B cell (primary cell): ENCODE data around the gene DZIP1L. TPM values are rescaled to one million over a fixed set of nuclear protein-coding genes. Genes with fewer than 3 reads are reported as not detected.

Source experiments
- ATAC-seq: fragments of 200-7000 bp; cut with Tn5 transposase; one replicate; pipeline ENCODE4 v1.10.0; 2021; ENCODE audit warnings: low read depth, mild to moderate bottlenecking, moderate number of reproducible peaks, moderate library complexity
- CTCF ChIA-PET: fragments of 350-600 bp; sonication (Branson Sonifier 250); formaldehyde crosslinking; loops from one replicate; lab custom pipeline; 2021; ENCODE audit warnings: antibody characterized with exemption, inconsistent platforms; lab: Charles Lee
- POLR2A ChIA-PET: fragments of 350-600 bp; sonication (Branson Sonifier 250); formaldehyde crosslinking; loops from one replicate; lab custom pipeline; 2021; ENCODE audit warnings: antibody characterized with exemption; lab: Charles Lee
- DNase-seq: peaks from one replicate; pipeline ENCODE4 v3.0.0; 2013
- H2AFZ ChIP-seq: 2 replicates; pipeline ENCODE4 v1.6.1; 2012; ENCODE audit warnings: mild to moderate bottlenecking, low read depth, low read length; ENCODE audit not compliant: insufficient read depth, poor library complexity, severe bottlenecking
- H3K27ac ChIP-seq, 2 donors: 1 replicate in 1 of 2; 2 replicates in 1 of 2; pipeline ENCODE4 v1.5.1; 2012 to 2013; ENCODE audit warnings: low read length in 2 of 2, mild to moderate bottlenecking in 2 of 2, moderate library complexity in 1 of 2
- H3K27me3 ChIP-seq, 4 experiments: fragments of 200-600 bp in 1 of 4; sonication (generic) in 1 of 4; replicated peaks in 1 of 4; 1 replicate in 2 of 4; 2 replicates in 2 of 4; pipeline versions ENCODE4 v1.6.1 to v1.7.0; 2013 to 2016; ENCODE audit warnings: low read length in 3 of 4, mild to moderate bottlenecking in 2 of 4, mixed read lengths in 1 of 4, moderate library complexity in 1 of 4; ENCODE audit not compliant: insufficient read depth in 4 of 4, control insufficient read depth in 3 of 4; ENCODE audit errors: control extremely low read depth in 1 of 4
- H3K36me3 ChIP-seq, 2 experiments: replicated peaks in 1 of 2; 1 replicate in 1 of 2; 2 replicates in 1 of 2; pipeline versions ENCODE4 v1.6.1 to v1.7.1; 2013; ENCODE audit warnings: low read length in 1 of 2; ENCODE audit not compliant: insufficient read depth in 2 of 2, control insufficient read depth in 1 of 2; ENCODE audit errors: control extremely low read depth in 1 of 2, extremely low read depth in 1 of 2
- H3K4me1 ChIP-seq, 2 donors: fragments of 200-600 bp in 1 of 2; sonication (generic) in 1 of 2; 1 replicate in 1 of 2; 2 replicates in 1 of 2; pipeline versions ENCODE4 v1.5.1 to v1.6.1; 2013 to 2017; ENCODE audit warnings: low read length in 2 of 2; ENCODE audit not compliant: control insufficient read depth in 2 of 2, insufficient read depth in 2 of 2
- H3K4me2 ChIP-seq: replicated peaks from 2 replicates; pipeline ENCODE3; 2012; ENCODE audit warnings: mild to moderate bottlenecking, low read depth, low read length; ENCODE audit not compliant: poor library complexity, severe bottlenecking
- H3K4me3 ChIP-seq, 5 experiments: fragments of 200-600 bp in 1 of 5; sonication (generic) in 1 of 5; 1 replicate in 3 of 5; 2 replicates in 2 of 5; pipeline versions ENCODE4 v1.5.1 to v1.7.0; 2011 to 2016; ENCODE audit warnings: low read length in 4 of 5, mild to moderate bottlenecking in 4 of 5, low read depth in 2 of 5, control low read depth in 1 of 5, moderate library complexity in 1 of 5; ENCODE audit not compliant: insufficient read depth in 1 of 5; ENCODE audit errors: control extremely low read depth in 1 of 5, extremely low read depth in 1 of 5
- H3K79me2 ChIP-seq: fragments of 200-600 bp; sonication (generic); one replicate; pipeline ENCODE4 v1.6.0; 2016; ENCODE audit warnings: low read length; ENCODE audit not compliant: control insufficient read depth, insufficient read depth
- H3K9ac ChIP-seq: fragments of 200-600 bp; sonication (generic); 2 replicates; pipeline ENCODE4 v1.6.1; 2017; ENCODE audit warnings: mild to moderate bottlenecking, low read length, moderate library complexity
- H3K9me3 ChIP-seq, 3 donors: one replicate each; pipeline versions ENCODE4 v1.6.1 to v1.7.1; 2013; ENCODE audit warnings: low read length in 2 of 3; ENCODE audit not compliant: control insufficient read depth in 2 of 3, insufficient read depth in 1 of 3; ENCODE audit errors: control extremely low read depth in 1 of 3
- H4K20me1 ChIP-seq: 2 replicates; pipeline ENCODE4 v1.6.0; 2012; ENCODE audit warnings: mild to moderate bottlenecking, low read length; ENCODE audit not compliant: insufficient read depth, control insufficient read depth, poor library complexity, severe bottlenecking
- H3K27ac Mint-ChIP-seq: one replicate; pipeline ENCODE4 v1.8.0; 2021; ENCODE audit warnings: mixed read lengths
- H3K27me3 Mint-ChIP-seq: one replicate; pipeline ENCODE4 v1.8.0; 2021; ENCODE audit warnings: mixed read lengths
- H3K4me1 Mint-ChIP-seq: one replicate; pipeline ENCODE4 v1.8.0; 2021; ENCODE audit warnings: mixed read lengths
- H3K4me3 Mint-ChIP-seq: one replicate; pipeline ENCODE4 v1.8.0; 2021; ENCODE audit warnings: mixed read lengths
- H3K9me3 Mint-ChIP-seq: one replicate; pipeline ENCODE4 v1.8.0; 2022; ENCODE audit warnings: mixed read lengths; ENCODE audit not compliant: insufficient read depth
- CTCF ChIP-seq: fragments of 200-600 bp; IDR thresholded peaks from one replicate; pipeline ENCODE4 v1.8.0; 2022; ENCODE audit warnings: antibody characterized with exemption, mild to moderate bottlenecking
- EZH2 ChIP-seq: IDR thresholded peaks from 2 replicates; pipeline ENCODE4 v1.6.1; 2012; ENCODE audit warnings: borderline replicate concordance, low read depth, mild to moderate bottlenecking, moderate library complexity, low read length; ENCODE audit not compliant: insufficient read depth, poor library complexity, severe bottlenecking
- WGBS: methylation state at CpG from one replicate; pipeline ENCODE4 v1.1.5; 2013; ENCODE audit warnings: missing lambda C conversion rate; ENCODE audit not compliant: insufficient coverage; 5-methylcytosine and 5-hydroxymethylcytosine counted together
- intact Hi-C: fragments of 100-400 bp; cut with micrococcal nuclease; formaldehyde crosslinking; loops from one replicate; pipeline ENCODE4 v1.10.0; 2022
- polyA plus RNA-seq: library from polyadenylated mRNA; depleted of rRNA; stranded (reverse); fragments of >200 nt; gene quantifications from 2 replicates; pipeline ENCODE4 v1.2.3, GENCODE V29; 2012
- total RNA-seq, 2 donors: library from RNA; stranded (reverse); fragments of 120-200 nt in 1 of 2; gene quantifications; 1 replicate in 1 of 2; 2 replicates in 1 of 2; pipeline versions ENCODE4 v1.2.3 to v1.2.4, GENCODE V29; 2013 to 2022

DZIP1L gene
- total and polyA plus RNA-seq, 2 donors (not counting 1 experiment from before 2014, with no cell fraction given), result not detected

GRCh38 chr3:138140940-138141339 lies 25.5 kb upstream of the DZIP1L start:
- DNase-seq (no peak), ATAC-seq (no peak)
- H3K4me1 ChIP-seq, result peaks cover 6 to 9% of the 10 kb centered on the region in 2 donors
- Mint-ChIP-seq H3K4me3 (no peak overlapping the region), H3K4me1 (peaks cover 12% of the 10 kb centered on the region), H3K27me3 (peaks cover 22% of the 10 kb centered on the region), H3K27ac (no peak overlapping the region), H3K9me3 (no peaks in the 10 kb centered on the region)
- ChIA-PET CTCF (no interaction called here), POLR2A (no interaction called here)
- no peak overlapping the region for H2AFZ ChIP-seq
- intact Hi-C loops, result no loop called here
- peaks cover 0 to 1% (median 0%) of the 10 kb centered on the region in 3 donors for H3K9me3 ChIP-seq
- no peak overlapping the region for H3K4me3 ChIP-seq
- no peak overlapping the region for H3K27ac ChIP-seq
- H4K20me1 ChIP-seq, result no peaks in the 10 kb centered on the region
- H3K4me2 ChIP-seq, result no peak overlapping the region
- no peak overlapping the region for H3K9ac ChIP-seq
- H3K79me2 ChIP-seq, result no peaks in the 10 kb centered on the region
- H3K27me3 ChIP-seq, result peaks cover 0 to 4% (median 0%) of the 10 kb centered on the region in 4 experiments
- no peak for TF ChIP-seq EZH2
- TF ChIP-seq CTCF, result no peak
- no peaks in the 10 kb centered on the region for H3K36me3 ChIP-seq

GRCh38 chr3:138139691-138140090 lies 24.3 kb upstream of the DZIP1L start:
- TF ChIP-seq EZH2, result no peak
- no peak for TF ChIP-seq CTCF
- Histone ChIP-seq H3K9ac (no peak overlapping the region), H3K27ac (no peak overlapping the region), H3K27me3 (peaks cover 0 to 4% (median 0%) of the 10 kb centered on the region in 4 experiments), H3K4me1 (peaks cover 18 to 21% of the 10 kb centered on the region in 2 donors), H3K9me3 (no peaks in the 10 kb centered on the region), H3K4me3 (no peak overlapping the region), H3K4me2 (no peak overlapping the region), H3K36me3 (no peaks in the 10 kb centered on the region), H4K20me1 (no peaks in the 10 kb centered on the region), H2AFZ (no peak overlapping the region), H3K79me2 (no peaks in the 10 kb centered on the region)
- Mint-ChIP-seq H3K9me3 (no peaks in the 10 kb centered on the region), H3K27me3 (peaks cover 22% of the 10 kb centered on the region), H3K27ac (no peak overlapping the region), H3K4me3 (no peak overlapping the region), H3K4me1 (peaks cover 24% of the 10 kb centered on the region)
- ChIA-PET POLR2A (no interaction called here), CTCF (no interaction called here)
- WGBS, result no CpG with 5 or more reads among the region's 2 CpGs
- intact Hi-C loops, result no loop called here
- DNase-seq, result no peak
- no peak for ATAC-seq
